WTC11 (cell line): Measurements from ENCODE around the gene KDM4B.

Experiments
- ZNF263 ChIP-seq: sonication (generic); formaldehyde crosslinking; IDR thresholded peaks from 2 replicates; pipeline ENCODE4 v1.8.1; 2022; ENCODE audit warnings: low read depth, mild to moderate bottlenecking, moderate library complexity, missing genetic modification reagents
- TF ChIP-seq, protein P1 (sequence below): sonication (generic); formaldehyde crosslinking; IDR thresholded peaks from 2 replicates; pipeline ENCODE4 v1.8.1; 2023; ENCODE audit warnings: mild to moderate bottlenecking, missing genetic modification reagents

DNA sequence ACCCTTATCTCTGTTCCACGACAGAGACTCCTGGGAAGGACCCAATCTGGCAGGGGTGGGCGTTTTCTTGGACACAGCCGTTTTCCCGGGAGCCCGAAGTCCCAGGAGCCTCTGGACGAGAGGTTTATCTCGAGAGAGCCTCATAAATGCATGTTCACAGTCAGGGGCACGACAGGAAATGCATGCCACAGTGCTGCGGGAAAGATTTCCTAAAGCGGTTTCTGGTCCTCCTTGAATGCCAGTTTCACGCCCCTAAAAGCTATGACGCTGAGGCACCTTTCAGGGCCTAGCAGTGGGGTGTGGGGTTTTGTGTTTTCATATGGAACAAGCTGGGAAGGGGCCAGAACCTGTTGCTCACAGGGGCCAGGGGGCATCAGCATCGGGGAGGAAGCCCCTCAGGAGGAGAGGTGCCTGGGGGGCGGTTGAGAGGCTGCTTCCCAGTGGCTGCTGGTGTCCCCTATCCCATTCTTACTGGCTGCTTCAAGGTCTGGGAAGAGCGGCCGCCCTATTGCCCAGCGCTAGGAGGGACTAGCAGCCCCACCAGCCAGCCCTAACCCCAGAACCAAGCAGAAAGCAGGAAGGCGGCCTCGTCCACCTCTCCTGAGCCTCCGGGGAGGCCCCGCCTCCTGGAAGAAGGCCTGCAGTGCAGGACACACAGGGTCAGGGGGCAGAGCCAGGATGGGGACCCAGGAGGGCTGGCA, 157.0 kb downstream of the KDM4B start:
- TF ChIP-seq ZNF263: no peak
- TF ChIP-seq, protein P1, sequence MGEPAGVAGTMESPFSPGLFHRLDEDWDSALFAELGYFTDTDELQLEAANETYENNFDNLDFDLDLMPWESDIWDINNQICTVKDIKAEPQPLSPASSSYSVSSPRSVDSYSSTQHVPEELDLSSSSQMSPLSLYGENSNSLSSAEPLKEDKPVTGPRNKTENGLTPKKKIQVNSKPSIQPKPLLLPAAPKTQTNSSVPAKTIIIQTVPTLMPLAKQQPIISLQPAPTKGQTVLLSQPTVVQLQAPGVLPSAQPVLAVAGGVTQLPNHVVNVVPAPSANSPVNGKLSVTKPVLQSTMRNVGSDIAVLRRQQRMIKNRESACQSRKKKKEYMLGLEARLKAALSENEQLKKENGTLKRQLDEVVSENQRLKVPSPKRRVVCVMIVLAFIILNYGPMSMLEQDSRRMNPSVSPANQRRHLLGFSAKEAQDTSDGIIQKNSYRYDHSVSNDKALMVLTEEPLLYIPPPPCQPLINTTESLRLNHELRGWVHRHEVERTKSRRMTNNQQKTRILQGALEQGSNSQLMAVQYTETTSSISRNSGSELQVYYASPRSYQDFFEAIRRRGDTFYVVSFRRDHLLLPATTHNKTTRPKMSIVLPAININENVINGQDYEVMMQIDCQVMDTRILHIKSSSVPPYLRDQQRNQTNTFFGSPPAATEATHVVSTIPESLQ: no peak
